A549 (cell line): ENCODE measurements around the gene NPTXR.

Source experiments
- EP300 ChIP-seq, 2 experiments: fragments of >200 bp; sonication (Bioruptor Twin); formaldehyde crosslinking; IDR thresholded peaks; 2 replicates in 1 of 2; 3 replicates in 1 of 2; pipeline ENCODE4 v1.6.1; 2016 to 2017
- POLR2A ChIP-seq: IDR thresholded peaks from 2 replicates; pipeline ENCODE4 v1.6.1; 2012; ENCODE audit warnings: mild to moderate bottlenecking, low read length

- no peak for TF ChIP-seq POLR2A
- TF ChIP-seq EP300 (IDR thresholded peaks at IDR 0.05), result no peak
Measured at GRCh38 chr22:38793317-38793716, 50.5 kb downstream of the NPTXR start.
